HepG2 (cell line): ENCODE results near the gene SPNS2. TPM values are rescaled to one million over a fixed set of nuclear protein-coding genes. Genes with fewer than 3 reads are reported as not detected.

Experiments used
- ATAC-seq: fragments of 200-7000 bp; cut with Tn5 transposase; 3 replicates; pipeline ENCODE4 v1.9.1; 2020; ENCODE audit warnings: mild to moderate bottlenecking, moderate library complexity
- BruUV-seq: library from RNA; stranded (reverse); fragments of 400-500 nt; replicated peaks from 2 replicates; lab custom pipeline; 2021; lab: Mats Ljungman, UMichigan
- CTCF ChIA-PET: fragments of 300-600 bp; formaldehyde crosslinking; extraction: SDS; loops from one replicate; lab custom pipeline; 2021; ENCODE audit warnings: low total read pairs, inconsistent platforms, low intra/inter-chr PET ratio; lab: Yijun Ruan, JAX
- POLR2A ChIA-PET: fragments of 350-600 bp; sonication (Branson Sonifier 250); formaldehyde crosslinking; loops from one replicate; lab custom pipeline; 2020; ENCODE audit warnings: antibody characterized with exemption, inconsistent platforms; lab: Yijun Ruan, JAX
- DNase-seq: peaks from one replicate; pipeline ENCODE4 v3.0.0-alpha.2; 2015; ENCODE audit warnings: low spot score
- FAIRE-seq: peaks from 3 replicates; lab custom pipeline; 2011; peaks lifted over from hg19 to GRCh38; lab: Jason Lieb, UNC
- H2AFZ ChIP-seq: one replicate; pipeline ENCODE4 v1.6.1; 2011; ENCODE audit warnings: low read length, inconsistent platforms
- H3K27ac ChIP-seq: fragments of 300-600 bp; 3 replicates; pipeline ENCODE4 v1.8.0; 2011; ENCODE audit warnings: mixed run types, mild to moderate bottlenecking, mixed read lengths, low read length, inconsistent platforms; ENCODE audit not compliant: insufficient read depth; ENCODE audit errors: extremely low read length
- H3K27me3 ChIP-seq, 2 experiments: fragments of 200-600 bp in 1 of 2; 2 replicates in 1 of 2; 3 replicates in 1 of 2; pipeline versions ENCODE4 v1.6.0 to v1.8.0; 2011; ENCODE audit warnings: low read length in 2 of 2, mild to moderate bottlenecking in 2 of 2, moderate library complexity in 2 of 2, inconsistent platforms in 1 of 2; ENCODE audit not compliant: insufficient read depth in 2 of 2, control insufficient read depth in 1 of 2
- H3K36me3 ChIP-seq, 2 experiments: fragments of 200-600 bp in 1 of 2; replicated peaks in 1 of 2; 2 replicates in 1 of 2; 3 replicates in 1 of 2; pipeline versions ENCODE4 v1.5.1 to v1.8.0; 2011; ENCODE audit warnings: low read length in 2 of 2, inconsistent platforms in 1 of 2; ENCODE audit not compliant: insufficient read depth in 2 of 2, control insufficient read depth in 1 of 2
- H3K4me1 ChIP-seq: 2 replicates; pipeline ENCODE4 v1.5.1; 2012; ENCODE audit warnings: low read length, inconsistent platforms; ENCODE audit not compliant: insufficient read depth
- H3K4me2 ChIP-seq: 2 replicates; pipeline ENCODE4 v1.6.0; 2011; ENCODE audit warnings: low read depth, low read length, inconsistent platforms
- H3K4me3 ChIP-seq, 3 experiments: fragments of 200-600 bp in 1 of 3; sonication (generic), shearing (Covaris generic) in 1 of 3; replicated peaks in 1 of 3; 2 replicates each; pipeline ENCODE4 v1.5.1; 2011 to 2016; ENCODE audit warnings: low read length in 3 of 3, inconsistent platforms in 2 of 3, low read depth in 2 of 3, mild to moderate bottlenecking in 2 of 3, control low read depth in 1 of 3, mixed read lengths in 1 of 3; ENCODE audit not compliant: insufficient read depth in 1 of 3
- H3K79me2 ChIP-seq: one replicate; pipeline ENCODE4 v1.6.1; 2011; ENCODE audit warnings: low read length, inconsistent platforms; ENCODE audit not compliant: insufficient read depth
- H3K9ac ChIP-seq: 2 replicates; pipeline ENCODE4 v1.6.0; 2011; ENCODE audit warnings: mild to moderate bottlenecking, low read depth, low read length, inconsistent platforms; ENCODE audit not compliant: insufficient read depth
- H3K9me3 ChIP-seq: 2 replicates; pipeline ENCODE4 v1.5.1; 2012; ENCODE audit warnings: mild to moderate bottlenecking, low read length
- H4K20me1 ChIP-seq: 2 replicates; pipeline ENCODE4 v1.6.0; 2011; ENCODE audit warnings: inconsistent platforms, mild to moderate bottlenecking, low read length, moderate library complexity; ENCODE audit not compliant: insufficient read depth
- FOXM1 ChIP-seq: sonication (generic); formaldehyde crosslinking; IDR thresholded peaks from 2 replicates; pipeline ENCODE4 v1.5.0; 2020; ENCODE audit warnings: missing genetic modification reagents
- NFYC ChIP-seq: IDR thresholded peaks from 2 replicates; pipeline ENCODE4 v1.6.1; 2016; ENCODE audit warnings: missing genetic modification reagents, missing compliant biosample characterization
- ZMYM2 ChIP-seq: sonication (generic); formaldehyde crosslinking; IDR thresholded peaks from 2 replicates; pipeline ENCODE4 v1.8.0; 2022; ENCODE audit warnings: mild to moderate bottlenecking, missing genetic modification reagents
- ZNF597 ChIP-seq: sonication (generic); formaldehyde crosslinking; IDR thresholded peaks from 2 replicates; pipeline ENCODE4 v1.5.0; 2020; ENCODE audit warnings: missing genetic modification reagents
- WGBS: methylation state at CpG from one replicate; pipeline ENCODE4 v1.1.6; 2017; ENCODE audit warnings: low lambda C conversion rate; 5-methylcytosine and 5-hydroxymethylcytosine counted together
- in situ Hi-C: cut with HindIII; loops from 2 replicates; pipeline ENCODE4 v1.10.0; 2017; ENCODE audit warnings: low pct_unique_long_range_greater_than_20kb; ENCODE audit not compliant: extremely low pct_ligation_motif_present
- intact Hi-C: fragments of 100-400 bp; cut with micrococcal nuclease; formaldehyde crosslinking; loops from one replicate; pipeline ENCODE4 v1.10.0; 2022; ENCODE audit not compliant: unreplicated experiment
- polyA plus RNA-seq, 8 experiments: library from polyadenylated mRNA; depleted of rRNA in 3 of 8; stranded (reverse) in 7 of 8; unstranded in 1 of 8; fragments of >200 nt; fragmentation: Illumina TruSeq in 4 of 8; extraction: Trizol in 4 of 8; gene quantifications; 2 replicates each; pipeline versions ENCODE4 v1.2.1 to v1.2.3, GENCODE V29; 2011 to 2016; ENCODE audit warnings: low read depth in 4 of 8, missing spikeins in 1 of 8, mixed read lengths in 1 of 8; ENCODE audit not compliant: insufficient read depth in 1 of 8
- total RNA-seq, 5 experiments: library from RNA; depleted of rRNA; stranded (reverse); fragments of >200 nt; fragmentation: Illumina TruSeq; extraction: Trizol; gene quantifications; 2 replicates each; pipeline ENCODE4 v1.2.3, GENCODE V29; 2016; ENCODE audit warnings: low read depth in 1 of 5
- TF ChIP-seq, protein P1 (sequence below), 2 experiments: IDR thresholded peaks; 2 replicates each; pipeline ENCODE4 v1.6.1; 2011 to 2012; ENCODE audit warnings: low read length in 2 of 2, borderline replicate concordance in 1 of 2, low read depth in 1 of 2, mild to moderate bottlenecking in 1 of 2, moderate library complexity in 1 of 2

The SPNS2 gene
- total and polyA plus RNA-seq, 2 of the 13 experiments (the other 11 are each of a cell fraction or from before 2014, with no cell fraction given): 0.01 TPM; not detected in 1

DNA sequence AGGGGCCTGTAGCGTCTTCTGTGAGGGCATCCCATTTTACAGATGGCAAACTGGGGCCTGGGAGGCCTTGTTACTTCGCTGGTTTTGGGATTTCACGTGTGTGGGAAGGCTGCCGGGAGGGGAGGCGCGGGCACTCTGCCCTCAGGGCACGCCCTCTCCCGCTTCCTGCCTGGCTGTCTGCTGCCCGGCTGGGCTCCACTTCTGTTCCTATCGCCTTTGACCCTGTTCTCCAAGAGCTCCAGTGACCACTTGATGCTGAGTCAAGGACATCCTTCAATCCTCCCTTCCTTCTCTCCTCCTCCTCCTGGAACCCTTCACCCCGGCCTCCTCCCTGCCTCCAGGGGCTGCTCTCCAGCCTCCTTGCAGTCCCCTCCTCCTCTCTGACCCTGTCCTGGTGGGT, 48.9 kb upstream of the SPNS2 start:
- no peaks in the 10 kb centered on the region for H3K9me3 ChIP-seq
- FAIRE-seq: no peak
- DNase-seq: no peak
- in situ Hi-C loops (no loop called here), intact Hi-C loops (loop anchor here (5.0 kb wide), 1 partner anchor 33 kb away; no protein-coding TSS in a partner anchor)
- peaks cover 3 to 18% of the 10 kb centered on the region in 2 experiments; a peak in 3 of 5 replicates for H3K27me3 ChIP-seq
- BruUV-seq: no TSS peak
- H3K4me2 ChIP-seq: no peak overlapping the region
- H3K79me2 ChIP-seq: no peaks in the 10 kb centered on the region
- no peak overlapping the region for H3K27ac ChIP-seq
- WGBS: 38% methylated on average over 11 of the region's 11 CpGs
- TF ChIP-seq FOXM1 (CRISPR knock-in tag) (no peak), NFYC (no peak), ZMYM2 (no peak), ZNF597 (CRISPR knock-in tag) (no peak)
- TF ChIP-seq, protein P1, sequence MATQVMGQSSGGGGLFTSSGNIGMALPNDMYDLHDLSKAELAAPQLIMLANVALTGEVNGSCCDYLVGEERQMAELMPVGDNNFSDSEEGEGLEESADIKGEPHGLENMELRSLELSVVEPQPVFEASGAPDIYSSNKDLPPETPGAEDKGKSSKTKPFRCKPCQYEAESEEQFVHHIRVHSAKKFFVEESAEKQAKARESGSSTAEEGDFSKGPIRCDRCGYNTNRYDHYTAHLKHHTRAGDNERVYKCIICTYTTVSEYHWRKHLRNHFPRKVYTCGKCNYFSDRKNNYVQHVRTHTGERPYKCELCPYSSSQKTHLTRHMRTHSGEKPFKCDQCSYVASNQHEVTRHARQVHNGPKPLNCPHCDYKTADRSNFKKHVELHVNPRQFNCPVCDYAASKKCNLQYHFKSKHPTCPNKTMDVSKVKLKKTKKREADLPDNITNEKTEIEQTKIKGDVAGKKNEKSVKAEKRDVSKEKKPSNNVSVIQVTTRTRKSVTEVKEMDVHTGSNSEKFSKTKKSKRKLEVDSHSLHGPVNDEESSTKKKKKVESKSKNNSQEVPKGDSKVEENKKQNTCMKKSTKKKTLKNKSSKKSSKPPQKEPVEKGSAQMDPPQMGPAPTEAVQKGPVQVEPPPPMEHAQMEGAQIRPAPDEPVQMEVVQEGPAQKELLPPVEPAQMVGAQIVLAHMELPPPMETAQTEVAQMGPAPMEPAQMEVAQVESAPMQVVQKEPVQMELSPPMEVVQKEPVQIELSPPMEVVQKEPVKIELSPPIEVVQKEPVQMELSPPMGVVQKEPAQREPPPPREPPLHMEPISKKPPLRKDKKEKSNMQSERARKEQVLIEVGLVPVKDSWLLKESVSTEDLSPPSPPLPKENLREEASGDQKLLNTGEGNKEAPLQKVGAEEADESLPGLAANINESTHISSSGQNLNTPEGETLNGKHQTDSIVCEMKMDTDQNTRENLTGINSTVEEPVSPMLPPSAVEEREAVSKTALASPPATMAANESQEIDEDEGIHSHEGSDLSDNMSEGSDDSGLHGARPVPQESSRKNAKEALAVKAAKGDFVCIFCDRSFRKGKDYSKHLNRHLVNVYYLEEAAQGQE (IDR thresholded peaks at IDR 0.05; ENCODE audit: borderline replicate concordance in 1 of 2, low read depth in 1 of 2, low read length in 2 of 2): no peak
- no peaks in the 10 kb centered on the region for H4K20me1 ChIP-seq
- no peak overlapping the region for H2AFZ ChIP-seq
- H3K36me3 ChIP-seq: no peaks in the 10 kb centered on the region
- ChIA-PET CTCF (no interaction called here), POLR2A (interaction anchor here (0.7 kb wide), 1 partner anchor 239 kb away, joined by 3 read pairs; no protein-coding TSS in a partner anchor)
- peaks cover 54% of the 10 kb centered on the region for H3K4me1 ChIP-seq
- ATAC-seq: no peak
- H3K4me3 ChIP-seq: no peak overlapping the region
- no peak overlapping the region for H3K9ac ChIP-seq
